A673 (cell line): ENCODE data around the gene MSH3. TPM values are rescaled to one million over a fixed set of nuclear protein-coding genes. Genes with fewer than 3 reads are reported as not detected.

Experiments used
- BruUV-seq: library from RNA; stranded (reverse); fragments of 400-500 nt; replicated peaks from 2 replicates; lab custom pipeline; 2021; lab: Mats Ljungman, UMichigan
- CTCF ChIA-PET: fragments of 300-600 bp; sonication (Branson Sonifier 250); formaldehyde crosslinking; loops from one replicate; lab custom pipeline; 2022; ENCODE audit warnings: antibody characterized with exemption; lab: Charles Lee
- POLR2A ChIA-PET: fragments of 300-600 bp; sonication (Branson Sonifier 250); formaldehyde crosslinking; loops from one replicate; lab custom pipeline; 2022; ENCODE audit warnings: antibody characterized with exemption; ENCODE audit not compliant: low non-redundant PET; lab: Charles Lee
- DNase-seq: peaks from one replicate; pipeline ENCODE4 v3.0.0-alpha.2; 2015; ENCODE audit warnings: low spot score
- H3K27ac ChIP-seq: fragments of 200-600 bp; sonication (generic); 2 replicates; pipeline ENCODE4 v1.5.1; 2016; ENCODE audit warnings: mixed run types, low read depth, mild to moderate bottlenecking, mixed read lengths, antibody characterized with exemption, low read length; ENCODE audit not compliant: poor library complexity, severe bottlenecking
- H3K27me3 ChIP-seq: fragments of 200-600 bp; sonication (generic); replicated peaks from 2 replicates; pipeline ENCODE4 v1.6.1; 2017; ENCODE audit warnings: mixed run types, low read depth, mild to moderate bottlenecking, mixed read lengths, antibody characterized with exemption, low read length; ENCODE audit not compliant: insufficient read depth, poor library complexity
- H3K36me3 ChIP-seq: fragments of 200-600 bp; sonication (generic); 2 replicates; pipeline ENCODE4 v1.6.1; 2016; ENCODE audit warnings: mixed run types, mild to moderate bottlenecking, mixed read lengths, antibody characterized with exemption, low read length; ENCODE audit not compliant: insufficient read depth, poor library complexity, severe bottlenecking
- H3K4me1 ChIP-seq: fragments of 200-600 bp; sonication (generic); 2 replicates; pipeline ENCODE4 v1.6.1; 2017; ENCODE audit warnings: mixed run types, mild to moderate bottlenecking, mixed read lengths, antibody characterized with exemption, low read length; ENCODE audit not compliant: insufficient read depth, poor library complexity, severe bottlenecking
- H3K4me3 ChIP-seq: fragments of 200-600 bp; sonication (generic); 2 replicates; pipeline ENCODE4 v1.5.1; 2016; ENCODE audit warnings: low read depth, mixed run types, mild to moderate bottlenecking, mixed read lengths, low read length; ENCODE audit not compliant: poor library complexity, severe bottlenecking
- H3K9me3 ChIP-seq: fragments of 200-600 bp; sonication (generic); 2 replicates; pipeline ENCODE4 v1.6.1; 2016; ENCODE audit warnings: mixed run types, low read depth, mild to moderate bottlenecking, mixed read lengths, antibody characterized with exemption, low read length; ENCODE audit not compliant: poor library complexity, severe bottlenecking
- CTCF ChIP-seq: fragments of 300-800, 200-600 bp; sonication (generic); conservative IDR thresholded peaks from 2 replicates; pipeline ENCODE4 v1.5.1; 2017; ENCODE audit warnings: low read depth, mild to moderate bottlenecking, antibody characterized with exemption, low read length, moderate library complexity, mixed read lengths
- EZH2 ChIP-seq: fragments of 200-600 bp; sonication (generic); IDR thresholded peaks from 2 replicates; pipeline ENCODE4 v1.6.1; 2017; ENCODE audit warnings: borderline replicate concordance, low read depth, mild to moderate bottlenecking, mixed read lengths, antibody characterized with exemption, low read length; ENCODE audit not compliant: poor library complexity, severe bottlenecking
- intact Hi-C: fragments of 100-400 bp; cut with micrococcal nuclease; formaldehyde crosslinking; loops from one replicate; pipeline ENCODE4 v1.10.0; 2022; ENCODE audit not compliant: unreplicated experiment
- total RNA-seq: library from RNA; stranded (reverse); gene quantifications from 2 replicates; pipeline ENCODE4 v1.2.3, GENCODE V29; 2021

Gene MSH3
- total RNA-seq, 1 experiment from 2014 or later = 16.2 TPM

- no peak for DNase-seq
Observed at GRCh38 chr5:80745490-80745889, 91.0 kb downstream of the MSH3 start.

GRCh38 chr5:80747922-80748321, 93.5 kb downstream of the MSH3 start:
- DNase-seq = peak; percentile 25
- no peaks in the 10 kb centered on the region for H3K36me3 ChIP-seq
- POLR2A ChIA-PET = no interaction called here
- H3K27ac ChIP-seq = no peak overlapping the region
- no TSS peak for BruUV-seq
- CTCF ChIA-PET = no interaction called here
- intact Hi-C loops = no loop called here
- no peaks in the 10 kb centered on the region for H3K4me1 ChIP-seq
- no peak overlapping the region for H3K4me3 ChIP-seq
- TF ChIP-seq CTCF = no peak
- no peak for TF ChIP-seq EZH2
- no peaks in the 10 kb centered on the region for H3K27me3 ChIP-seq
- no peaks in the 10 kb centered on the region for H3K9me3 ChIP-seq

More at GRCh38 chr5:80745490-80745889, 91.0 kb downstream of the MSH3 start:
- Histone ChIP-seq H3K27me3 (no peaks in the 10 kb centered on the region), H3K9me3 (no peaks in the 10 kb centered on the region), H3K36me3 (no peaks in the 10 kb centered on the region), H3K4me3 (no peak overlapping the region), H3K27ac (no peak overlapping the region), H3K4me1 (no peaks in the 10 kb centered on the region)
- ChIA-PET POLR2A (no interaction called here), CTCF (no interaction called here)
- no peak for TF ChIP-seq EZH2
- TF ChIP-seq CTCF = no peak
- BruUV-seq = no TSS peak
- intact Hi-C loops = no loop called here

GRCh38 chr5:80752427-80752826, 98.0 kb downstream of the MSH3 start:
- no peaks in the 10 kb centered on the region for H3K9me3 ChIP-seq
- TF ChIP-seq EZH2 (no peak), CTCF (no peak)
- DNase-seq = no peak
- no peaks in the 10 kb centered on the region for H3K36me3 ChIP-seq
- no peaks in the 10 kb centered on the region for H3K4me1 ChIP-seq
- no peaks in the 10 kb centered on the region for H3K27me3 ChIP-seq
- no peak overlapping the region for H3K27ac ChIP-seq
- POLR2A ChIA-PET = no interaction called here
- intact Hi-C loops = no loop called here
- CTCF ChIA-PET = no interaction called here
- BruUV-seq = no TSS peak
- no peak overlapping the region for H3K4me3 ChIP-seq
